CD4-positive, alpha-beta T cell treated with Interleukin-6 for 4 hours (primary cell): ENCODE results near the gene CDAN1.
"Not testable (repeated sequence)": the region's sequence is repeated elsewhere in the genome, so short reads cannot be mapped to it uniquely, and the experiment has no call there.

Experiments used
- DNase-seq: peaks from one replicate; pipeline ENCODE4 v3.0.0-alpha.2; 2020; ENCODE audit warnings: mixed read lengths

The CDAN1 gene

DNA sequence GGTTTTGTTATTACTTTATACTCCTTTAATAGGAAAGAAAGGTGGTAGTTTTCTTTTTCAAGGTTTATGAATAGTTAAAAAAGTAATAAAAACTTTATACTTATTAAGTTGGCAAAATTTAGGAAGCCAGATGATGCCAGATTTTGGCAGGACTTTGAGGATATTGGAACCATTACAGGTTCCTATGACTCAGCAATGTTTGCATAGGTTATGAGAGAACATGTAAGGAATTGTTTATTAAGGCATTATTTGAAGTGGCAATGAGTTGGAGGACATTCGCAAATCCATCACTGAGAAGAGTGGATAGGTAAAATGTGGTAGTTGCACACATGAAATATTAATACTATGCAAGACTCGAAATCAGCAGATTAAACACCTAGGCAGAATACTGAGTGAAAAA is 29.9 kb downstream of the CDAN1 start:
- DNase-seq = no peak

DNA sequence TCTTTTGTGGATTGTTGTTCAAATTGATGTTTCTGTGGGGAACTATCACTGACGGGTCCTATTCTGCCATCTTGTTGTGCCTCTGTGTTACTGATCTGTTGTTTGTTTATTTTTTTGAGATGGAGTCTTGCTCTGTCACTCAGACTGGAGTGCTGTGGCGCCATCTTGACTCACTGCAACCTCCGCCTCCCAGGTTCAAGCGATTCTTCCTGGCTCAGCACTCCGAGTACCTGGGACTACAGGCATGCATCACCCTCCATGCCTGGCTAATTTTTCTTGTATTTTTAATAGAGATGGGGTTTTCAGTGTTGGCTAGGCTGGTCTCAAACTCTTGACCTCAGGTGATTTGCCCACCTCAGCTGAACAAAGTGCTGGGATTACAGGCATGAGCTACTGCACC is 31.6 kb downstream of the CDAN1 start:
- no peak for DNase-seq

GRCh38 chr15:42704492-42704926 is 32.4 kb downstream of the CDAN1 start:
- peak; percentile 67 for DNase-seq

- no peak for DNase-seq
These were observed 40.3 kb downstream of the CDAN1 start for GRCh38 chr15:42696626-42697025.

DNA sequence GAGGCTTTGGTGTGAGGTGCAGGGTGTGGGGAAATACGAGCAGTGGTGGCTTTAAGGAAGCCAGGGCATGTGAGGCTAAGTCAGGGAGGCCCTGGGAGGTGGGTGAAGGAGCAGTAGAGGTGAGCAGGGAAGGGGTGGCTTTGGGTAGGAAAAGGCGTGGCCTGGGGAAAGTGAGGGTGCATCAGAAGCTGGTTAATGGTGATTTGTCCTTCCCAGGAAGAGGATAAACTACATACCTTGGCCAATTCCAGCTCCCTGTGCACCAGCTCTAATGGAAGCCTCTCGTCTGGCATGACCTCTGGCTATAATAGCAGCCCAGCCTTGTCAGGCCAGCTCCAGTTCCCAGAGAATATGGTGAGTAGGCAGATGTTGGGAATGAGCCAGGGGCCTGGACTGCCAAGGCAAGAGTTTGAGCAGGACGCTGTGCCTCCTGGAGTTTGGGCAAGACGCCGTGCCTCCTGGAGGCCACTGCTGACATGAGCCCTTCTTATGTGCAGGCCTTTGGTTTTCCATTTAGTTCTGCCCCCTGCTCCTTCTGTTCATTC is 41.3 kb downstream of the CDAN1 start:
- DNase-seq = no peak

DNA sequence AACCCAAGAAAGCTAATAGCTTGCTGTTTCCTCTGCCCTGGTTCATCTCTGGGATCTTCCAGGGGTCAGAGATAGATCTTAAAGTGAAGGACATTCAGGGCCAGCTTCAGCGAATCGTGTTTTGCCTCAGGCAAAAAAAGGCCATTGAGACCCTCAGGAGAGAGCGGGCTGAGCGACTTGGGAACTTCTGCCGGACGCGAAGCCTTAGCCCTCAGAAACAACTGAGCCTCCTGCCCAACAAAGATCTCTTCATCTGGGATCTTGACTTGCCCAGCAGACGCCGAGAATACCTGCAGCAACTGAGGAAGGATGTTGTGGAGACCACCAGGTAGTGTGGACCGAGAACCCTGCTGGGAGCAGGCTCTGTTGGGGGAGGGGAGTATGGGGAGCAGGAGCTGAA is 42.5 kb downstream of the CDAN1 start:
- DNase-seq = no peak

- no peak for DNase-seq
These were observed 43.0 kb downstream of the CDAN1 start for GRCh38 chr15:42693942-42694341.

DNA sequence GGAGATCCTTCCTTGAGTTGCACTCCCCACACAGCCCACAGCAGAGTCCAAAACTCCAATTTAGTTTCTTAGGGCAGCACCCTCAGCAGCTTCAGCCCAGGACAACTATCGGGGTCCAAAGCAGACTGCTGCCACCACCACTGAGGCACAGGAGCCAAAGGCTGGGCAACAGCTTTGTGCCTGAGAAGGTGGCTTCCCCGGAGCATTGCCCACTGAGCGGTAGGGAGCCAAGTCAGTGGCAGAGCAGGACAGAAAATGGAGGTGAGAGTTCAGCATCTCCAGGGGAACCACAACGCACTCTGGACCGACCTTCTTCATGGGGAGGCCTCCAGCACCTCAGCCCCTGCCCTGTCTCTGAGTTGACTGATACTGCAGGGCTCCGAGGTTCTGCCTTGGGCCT is 43.4 kb downstream of the CDAN1 start:
- no peak for DNase-seq

DNA sequence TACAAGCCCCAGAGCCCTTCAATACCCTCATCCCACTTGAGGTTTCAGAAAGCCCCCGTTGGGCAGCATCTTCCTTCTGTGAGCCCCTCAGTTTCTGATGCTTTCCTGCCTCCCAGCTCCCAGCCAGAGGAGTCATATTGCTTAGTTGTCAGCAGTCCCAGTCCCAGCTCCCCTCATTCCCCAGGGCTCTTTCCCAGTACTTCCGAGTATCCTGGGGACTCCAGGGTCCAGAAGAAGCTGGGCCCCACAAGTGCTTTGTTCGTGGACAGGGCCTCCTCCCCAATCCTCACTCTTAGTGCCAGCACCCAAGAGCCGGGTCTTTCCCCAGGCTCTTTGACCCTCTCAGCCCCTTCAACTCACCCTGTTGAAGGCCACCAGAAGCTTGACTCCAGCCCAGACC is 43.9 kb downstream of the CDAN1 start:
- no peak for DNase-seq

DNA sequence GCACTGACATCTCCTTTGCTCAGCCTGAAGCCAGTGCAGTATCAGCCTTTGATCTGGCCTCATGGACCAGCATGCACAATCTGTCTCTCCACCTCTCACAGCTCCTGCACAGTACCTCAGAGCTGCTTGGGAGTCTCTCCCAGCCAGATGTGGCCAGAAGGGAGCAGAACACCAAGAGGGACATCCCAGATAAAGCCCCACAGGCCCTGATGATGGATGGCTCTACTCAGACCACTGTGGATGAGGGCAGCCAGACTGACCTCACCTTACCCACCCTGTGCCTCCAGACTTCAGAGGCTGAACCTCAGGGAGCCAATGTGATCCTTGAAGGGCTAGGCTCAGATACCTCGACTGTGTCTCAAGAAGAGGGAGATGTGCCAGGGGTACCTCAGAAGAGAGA is 44.4 kb downstream of the CDAN1 start:
- no peak for DNase-seq

DNA sequence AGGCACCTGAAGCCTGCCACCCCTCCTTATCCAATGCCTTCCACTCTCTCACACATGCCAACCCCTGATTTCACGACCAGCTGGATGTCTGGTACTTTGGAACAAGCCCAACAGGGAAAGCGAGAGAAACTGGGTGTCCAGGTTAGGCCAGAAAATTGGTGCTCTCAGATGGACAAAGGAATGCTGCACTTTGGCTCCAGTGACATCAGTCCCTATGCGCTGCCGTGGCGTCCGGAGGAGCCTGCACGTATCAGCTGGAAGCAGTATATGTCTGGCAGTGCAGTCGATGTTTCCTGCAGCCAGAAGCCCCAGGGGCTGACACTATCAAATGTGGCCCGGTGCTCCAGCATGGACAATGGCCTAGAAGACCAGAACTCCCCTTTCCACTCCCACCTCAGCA is 45.2 kb downstream of the CDAN1 start:
- no peak for DNase-seq

GRCh38 chr15:42691308-42691707 is 45.6 kb downstream of the CDAN1 start:
- DNase-seq = no peak

- DNase-seq = no peak
These were observed 48.6 kb downstream of the CDAN1 start for GRCh38 chr15:42688301-42688700.

DNA sequence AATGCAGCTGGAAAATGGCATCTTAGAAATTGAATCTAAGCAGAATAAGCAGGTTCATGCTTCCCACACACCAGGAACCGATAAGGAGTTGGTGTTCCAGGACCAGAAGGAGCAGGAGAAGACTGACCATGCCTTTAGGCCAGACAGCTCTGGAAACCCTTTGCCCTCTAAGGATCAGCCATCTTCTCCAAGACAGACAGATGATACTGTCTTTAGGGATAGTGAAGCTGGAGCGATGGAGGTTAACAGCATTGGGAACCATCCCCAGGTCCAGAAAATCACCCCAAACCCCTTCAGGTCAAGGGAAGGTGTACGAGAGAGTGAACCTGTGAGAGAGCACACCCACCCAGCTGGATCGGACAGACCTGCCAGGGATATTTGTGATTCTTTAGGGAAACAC is 49.2 kb downstream of the CDAN1 start:
- no peak for DNase-seq

GRCh38 chr15:42686281-42686680 is 50.6 kb downstream of the CDAN1 start:
- DNase-seq = no peak

DNA sequence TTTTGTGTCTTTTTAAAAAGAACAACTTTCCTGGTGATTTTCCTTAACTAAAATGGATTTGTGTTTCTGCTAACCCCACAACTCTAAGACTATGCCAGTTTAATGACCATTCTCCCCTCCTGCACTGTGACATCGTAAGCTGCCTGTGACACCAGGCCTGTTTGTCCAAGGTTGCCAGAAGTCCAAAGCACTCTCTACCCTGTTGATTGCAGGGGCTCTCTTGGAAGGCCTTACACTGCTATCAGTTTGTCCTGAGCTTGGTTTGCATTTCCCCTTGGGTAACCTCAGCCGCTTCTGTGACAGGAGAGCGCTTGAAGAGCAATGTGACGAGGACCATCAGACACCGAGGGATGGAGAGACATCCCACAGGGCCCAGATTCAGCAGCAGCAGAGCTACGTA is 55.8 kb downstream of the CDAN1 start:
- no peak for DNase-seq

DNA sequence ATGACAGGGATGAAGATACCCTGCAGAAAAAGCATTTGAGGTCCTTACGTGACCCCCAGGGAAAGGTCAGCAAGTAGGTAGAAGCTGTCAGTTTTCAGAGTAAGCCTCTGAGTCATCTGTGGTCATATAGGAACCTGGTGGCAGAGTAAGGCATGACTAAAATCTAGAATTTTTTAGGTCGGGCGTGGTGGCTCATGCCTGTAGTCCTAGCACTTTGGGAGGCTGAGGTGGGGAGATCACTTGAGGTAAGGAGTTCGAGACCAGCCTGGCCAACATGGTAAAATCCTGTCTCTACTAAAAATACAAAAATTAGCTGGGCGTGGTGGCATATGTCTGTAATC is 56.8 kb downstream of the CDAN1 start:
- not testable (repeated sequence) for DNase-seq

DNA sequence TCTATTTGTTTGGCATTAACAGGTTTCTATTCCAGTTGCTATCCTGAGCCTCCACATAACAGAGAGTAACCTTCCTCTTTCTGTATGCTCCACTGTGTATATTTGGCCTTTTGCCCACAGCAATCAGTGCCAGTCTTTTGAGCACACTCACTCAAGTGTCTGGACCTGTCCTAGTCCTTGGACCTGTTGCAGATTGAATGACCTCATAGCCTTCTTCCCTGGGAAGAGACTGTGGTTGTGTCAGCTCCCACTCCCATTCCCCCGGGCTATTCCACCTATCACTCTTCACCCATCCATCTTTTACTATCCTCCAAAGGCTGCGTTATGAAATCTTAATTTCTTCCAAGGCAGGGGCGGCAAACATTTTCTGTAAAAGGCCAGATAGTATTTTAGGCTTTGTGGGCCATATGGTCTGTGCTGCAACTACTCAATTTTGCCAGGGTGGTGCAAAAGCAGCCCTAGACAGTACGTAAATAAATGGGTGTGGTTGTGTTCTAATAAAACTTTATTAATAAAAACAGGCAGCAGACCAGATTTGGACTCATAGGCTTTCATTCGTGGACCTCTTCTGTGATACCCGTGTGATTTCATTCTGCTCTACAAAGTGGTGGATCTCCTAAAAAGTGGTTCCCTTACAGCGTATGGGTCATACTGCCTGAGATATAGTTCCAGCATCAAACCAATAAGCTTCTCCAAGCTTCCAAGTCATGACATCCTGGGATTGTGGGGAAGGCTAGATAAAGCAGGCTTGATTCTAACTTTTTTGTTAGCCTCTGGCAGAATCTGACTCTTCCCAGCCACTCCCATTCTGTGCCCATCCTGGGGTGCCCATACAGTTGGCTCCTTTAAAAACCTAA is 57.4 kb downstream of the CDAN1 start:
- DNase-seq = no peak

DNA sequence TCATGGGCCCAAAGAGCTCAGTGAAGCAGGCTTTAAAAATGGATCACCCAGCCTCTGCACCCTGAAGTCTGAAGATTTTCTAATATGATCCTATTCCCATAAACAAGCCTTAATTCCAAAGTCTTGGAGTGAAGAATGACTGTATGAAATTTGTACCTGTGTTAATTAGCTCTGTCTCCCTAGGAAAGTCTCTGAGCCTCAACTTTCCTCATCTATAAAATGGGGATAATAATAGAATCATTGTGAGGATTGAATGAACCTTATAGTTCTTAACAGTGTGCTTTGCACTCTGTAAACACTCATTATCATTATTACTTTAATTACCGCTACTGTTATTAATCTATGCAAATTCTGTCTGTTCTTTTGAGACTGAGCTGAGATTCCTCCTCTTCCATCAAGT is 61.9 kb downstream of the CDAN1 start:
- no peak for DNase-seq

DNA sequence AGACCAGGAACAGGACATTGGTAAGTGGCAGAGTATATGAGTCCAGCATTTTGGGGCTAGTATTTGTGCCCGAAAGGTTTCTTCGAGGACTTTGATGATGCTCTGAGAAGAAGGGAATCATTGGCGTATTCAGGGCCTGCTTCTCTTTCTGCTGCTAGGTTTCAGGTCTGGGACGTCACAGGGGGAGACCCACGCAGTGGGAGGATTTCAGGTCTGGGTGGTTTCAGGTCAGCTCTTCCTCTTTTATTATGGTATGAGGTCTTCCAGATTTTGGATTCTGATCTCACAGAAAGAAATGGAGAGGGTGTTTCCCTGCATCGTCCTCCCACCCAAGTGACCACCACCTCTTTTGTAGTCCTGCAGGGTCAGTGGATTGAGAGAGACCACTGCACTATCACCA is 62.5 kb downstream of the CDAN1 start:
- DNase-seq = no peak
